Lung (tissue), 12 donors: ENCODE data around the gene SH3BGRL2. TPM values are rescaled to one million over a fixed set of nuclear protein-coding genes. Genes with fewer than 3 reads are reported as not detected.

Source experiments
- ATAC-seq: fragments of 200-7000 bp; cut with Tn5 transposase; one replicate; pipeline ENCODE4 v1.9.1; 2020; ENCODE audit warnings: moderate number of reproducible peaks; ENCODE audit not compliant: insufficient read depth, low FRiP score
- DNase-seq, 3 donors: peaks; one replicate each; pipeline ENCODE4 v3.0.0-alpha.2; 2013 to 2017
- H3K27ac ChIP-seq, 2 donors: one replicate each; pipeline ENCODE4 v1.5.1; 2013; ENCODE audit warnings: mild to moderate bottlenecking in 2 of 2, moderate library complexity in 2 of 2, control low read depth in 1 of 2, inconsistent platforms in 1 of 2, low read depth in 1 of 2, low read length in 1 of 2
- H3K27me3 ChIP-seq, 3 donors: one replicate each; pipeline ENCODE4 v1.5.1; 2013; ENCODE audit warnings: low read length in 2 of 3; ENCODE audit not compliant: control insufficient read depth in 3 of 3, insufficient read depth in 3 of 3
- H3K36me3 ChIP-seq, 4 donors: one replicate each; pipeline ENCODE4 v1.5.1; 2013; ENCODE audit warnings: low read length in 4 of 4, mild to moderate bottlenecking in 1 of 4, moderate library complexity in 1 of 4; ENCODE audit not compliant: control insufficient read depth in 4 of 4, insufficient read depth in 4 of 4
- H3K4me1 ChIP-seq, 5 donors: one replicate each; pipeline ENCODE4 v1.5.1; 2013; ENCODE audit warnings: low read length in 5 of 5, mild to moderate bottlenecking in 2 of 5, moderate library complexity in 1 of 5; ENCODE audit not compliant: control insufficient read depth in 5 of 5, insufficient read depth in 5 of 5
- H3K4me3 ChIP-seq: one replicate; pipeline ENCODE4 v1.5.1; 2013; ENCODE audit warnings: mild to moderate bottlenecking, control low read depth, moderate library complexity
- H3K9ac ChIP-seq, 2 donors: one replicate each; pipeline ENCODE4 v1.5.1; 2013; ENCODE audit warnings: low read length in 2 of 2, control low read depth in 1 of 2; ENCODE audit not compliant: insufficient read depth in 1 of 2
- H3K9me3 ChIP-seq, 4 donors: one replicate each; pipeline ENCODE4 v1.5.1; 2013; ENCODE audit warnings: low read length in 3 of 4, mild to moderate bottlenecking in 1 of 4, moderate library complexity in 1 of 4; ENCODE audit not compliant: control insufficient read depth in 4 of 4, insufficient read depth in 3 of 4
- WGBS, 2 donors: extraction: QIAGEN DNeasy Blood & Tissue Kit; methylation state at CpG; one replicate each; pipeline ENCODE4 v1.1.7; 2013; 5-methylcytosine and 5-hydroxymethylcytosine counted together
- polyA plus RNA-seq, 2 donors: library from polyadenylated mRNA; stranded (reverse); fragments of 200-250 nt; gene quantifications; one replicate each; pipeline ENCODE4 v1.2.1, GENCODE V29; 2013
- total RNA-seq, 2 donors: library from RNA; depleted of rRNA in 1 of 2; stranded (reverse); fragments of >200 nt in 1 of 2; gene quantifications; one replicate each; pipeline ENCODE4 v1.2.1, GENCODE V29; 2014 to 2021
- TF ChIP-seq, protein P1 (sequence below): IDR thresholded peaks from 2 replicates; pipeline ENCODE4 v1.5.1; 2012; ENCODE audit warnings: mild to moderate bottlenecking; ENCODE audit errors: control extremely low read depth, extremely low read depth
- donor health status: control.
- donor health status: control.
- donor health status: Bipolar disorder and iron deficiency.
- donor health status: healthy.
- donor health status: DM: yes; HTN: yes; CAD: no.

SH3BGRL2 gene
- total and polyA plus RNA-seq, 4 donors: 7.4 to 38.5 (median 14.0) TPM

DNA sequence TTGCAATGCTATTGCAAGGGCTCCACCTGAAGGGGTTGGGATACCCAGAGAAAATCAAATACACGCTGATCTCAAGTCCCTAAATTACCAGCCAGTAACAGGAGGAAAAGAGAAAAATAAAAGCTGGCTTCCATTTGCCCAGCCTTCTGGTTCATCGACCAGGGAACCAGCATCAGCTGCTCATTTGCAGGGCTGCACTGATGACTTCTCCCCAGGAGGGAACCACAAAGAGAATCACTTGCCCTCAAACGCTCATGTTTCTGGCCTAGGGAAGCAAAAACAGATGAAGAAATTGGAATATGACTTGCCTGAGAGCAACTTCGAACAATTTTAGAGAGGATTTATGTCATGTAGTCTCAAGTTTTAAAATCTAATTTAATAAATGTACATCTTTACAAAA, 119.7 kb downstream of the SH3BGRL2 start:
- DNase-seq (no peak), ATAC-seq (no peak)
- no peaks in the 10 kb centered on the region for H3K4me1 ChIP-seq
- H3K27me3 ChIP-seq: no peaks in the 10 kb centered on the region
- no peak overlapping the region for H3K4me3 ChIP-seq
- H3K36me3 ChIP-seq: no peaks in the 10 kb centered on the region
- WGBS, 2 donors: 66 to 73% methylated on average over 4 of the region's 4 CpGs
- H3K9ac ChIP-seq: no peak overlapping the region
- no peak overlapping the region for H3K27ac ChIP-seq
- TF ChIP-seq, protein P1, sequence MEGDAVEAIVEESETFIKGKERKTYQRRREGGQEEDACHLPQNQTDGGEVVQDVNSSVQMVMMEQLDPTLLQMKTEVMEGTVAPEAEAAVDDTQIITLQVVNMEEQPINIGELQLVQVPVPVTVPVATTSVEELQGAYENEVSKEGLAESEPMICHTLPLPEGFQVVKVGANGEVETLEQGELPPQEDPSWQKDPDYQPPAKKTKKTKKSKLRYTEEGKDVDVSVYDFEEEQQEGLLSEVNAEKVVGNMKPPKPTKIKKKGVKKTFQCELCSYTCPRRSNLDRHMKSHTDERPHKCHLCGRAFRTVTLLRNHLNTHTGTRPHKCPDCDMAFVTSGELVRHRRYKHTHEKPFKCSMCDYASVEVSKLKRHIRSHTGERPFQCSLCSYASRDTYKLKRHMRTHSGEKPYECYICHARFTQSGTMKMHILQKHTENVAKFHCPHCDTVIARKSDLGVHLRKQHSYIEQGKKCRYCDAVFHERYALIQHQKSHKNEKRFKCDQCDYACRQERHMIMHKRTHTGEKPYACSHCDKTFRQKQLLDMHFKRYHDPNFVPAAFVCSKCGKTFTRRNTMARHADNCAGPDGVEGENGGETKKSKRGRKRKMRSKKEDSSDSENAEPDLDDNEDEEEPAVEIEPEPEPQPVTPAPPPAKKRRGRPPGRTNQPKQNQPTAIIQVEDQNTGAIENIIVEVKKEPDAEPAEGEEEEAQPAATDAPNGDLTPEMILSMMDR: no peak
- peaks cover 0 to 3% (median 0%) of the 10 kb centered on the region in 4 donors for H3K9me3 ChIP-seq

Other genes with a start within 250 kb of the SH3BGRL2 start
- gene LCA5, start 93.9 kb upstream of the SH3BGRL2 start, total RNA-seq: 10 to 100 TPM in 1 of 2 donors, 1 to 10 TPM in 1; 7.7 to 27.3 TPM
- gene LCA5, start 93.9 kb upstream of the SH3BGRL2 start, polyA plus RNA-seq: 1 to 10 TPM; 1.6 to 2.4 TPM